HEK293 (cell line): ENCODE results near the gene OPRM1.

Experiments
- CTCF ChIA-PET: fragments of 350-600 bp; formaldehyde crosslinking; extraction: SDS; loops from one replicate; lab custom pipeline; 2021; ENCODE audit warnings: antibody characterized with exemption; lab: Yijun Ruan, JAX
- POLR2A ChIA-PET: fragments of 300-600 bp; formaldehyde crosslinking; extraction: SDS; loops from one replicate; lab custom pipeline; 2020; ENCODE audit warnings: antibody characterized with exemption, inconsistent platforms; lab: Yijun Ruan, JAX
- H3K27ac ChIP-seq: fragments of 200-500 bp; sonication (Bioruptor generic); 2 replicates; pipeline ENCODE4 v1.5.1; 2014; ENCODE audit warnings: low read depth, low read length, control low read depth, inconsistent platforms; ENCODE audit errors: extremely low read depth
- H3K36me3 ChIP-seq, 2 experiments: fragments of 200-500 bp in 1 of 2; sonication (Bioruptor generic) in 1 of 2; 1 replicate in 1 of 2; 2 replicates in 1 of 2; pipeline ENCODE4 v1.5.1; 2014 to 2017; ENCODE audit warnings: inconsistent platforms in 2 of 2, low read length in 2 of 2; ENCODE audit not compliant: control insufficient read depth in 2 of 2, insufficient read depth in 1 of 2
- H3K4me1 ChIP-seq: fragments of 200-500 bp; sonication (Bioruptor generic); 2 replicates; pipeline ENCODE4 v1.5.1; 2014; ENCODE audit warnings: mild to moderate bottlenecking, low read length, inconsistent platforms; ENCODE audit not compliant: control insufficient read depth, insufficient read depth
- H3K4me3 ChIP-seq: 2 replicates; pipeline ENCODE4 v1.5.1; 2011; ENCODE audit warnings: low read depth, mild to moderate bottlenecking, control low read depth, low read length, moderate library complexity
- H3K9me3 ChIP-seq: fragments of 200-500 bp; sonication (Bioruptor generic); 2 replicates; pipeline ENCODE4 v1.5.1; 2014; ENCODE audit warnings: low read depth, low read length, inconsistent platforms; ENCODE audit not compliant: control insufficient read depth, insufficient read depth
- BCL11A ChIP-seq: fragments of 450-650 bp; formaldehyde crosslinking; IDR thresholded peaks from 2 replicates; pipeline ENCODE4 v1.5.1; 2016; ENCODE audit warnings: low read depth, missing biosample characterization, missing genetic modification characterization
- KLF16 ChIP-seq: fragments of 450-650 bp; formaldehyde crosslinking; IDR thresholded peaks from 2 replicates; pipeline ENCODE4 v1.5.1; 2017; ENCODE audit warnings: missing biosample characterization, missing genetic modification characterization
- MZF1 ChIP-seq: fragments of 450-650 bp; formaldehyde crosslinking; IDR thresholded peaks from 2 replicates; pipeline ENCODE4 v1.5.1; 2017; ENCODE audit warnings: missing biosample characterization, missing genetic modification characterization, borderline replicate concordance
- SALL2 ChIP-seq: fragments of 450-650 bp; formaldehyde crosslinking; IDR thresholded peaks from 2 replicates; pipeline ENCODE4 v1.5.0; 2017; ENCODE audit warnings: missing biosample characterization, mild to moderate bottlenecking, missing genetic modification characterization, borderline replicate concordance
- SP3 ChIP-seq: fragments of 450-650 bp; formaldehyde crosslinking; IDR thresholded peaks from 2 replicates; pipeline ENCODE4 v1.5.1; 2016; ENCODE audit warnings: missing biosample characterization, missing genetic modification characterization
- TRIM28 ChIP-seq: IDR thresholded peaks from 2 replicates; pipeline ENCODE4 v1.6.1; 2011; ENCODE audit warnings: low read length, control low read depth, borderline replicate concordance
- ZNF10 ChIP-seq: fragments of 450-650 bp; formaldehyde crosslinking; IDR thresholded peaks from 2 replicates; pipeline ENCODE4 v1.5.1; 2017; ENCODE audit warnings: missing biosample characterization, missing genetic modification characterization
- ZNF37A ChIP-seq: fragments of 450-650 bp; IDR thresholded peaks from 2 replicates; pipeline ENCODE4 v1.5.1; 2018; ENCODE audit warnings: missing biosample characterization, missing genetic modification characterization
- ZNF571 ChIP-seq: fragments of 450-650 bp; formaldehyde crosslinking; IDR thresholded peaks from 2 replicates; pipeline ENCODE4 v1.5.0; 2017; ENCODE audit warnings: missing biosample characterization, missing genetic modification characterization
- ZNF626 ChIP-seq: fragments of 450-650 bp; sonication (Bioruptor Pico); formaldehyde crosslinking; IDR thresholded peaks from 2 replicates; pipeline ENCODE4 v1.5.1; 2018; ENCODE audit warnings: missing biosample characterization, missing genetic modification characterization, inconsistent platforms
- ZNF660 ChIP-seq: fragments of 450-650 bp; IDR thresholded peaks from 2 replicates; pipeline ENCODE4 v1.5.1; 2018; ENCODE audit warnings: missing biosample characterization, mild to moderate bottlenecking, missing genetic modification characterization
- ZNF677 ChIP-seq: fragments of 450-650 bp; IDR thresholded peaks from 2 replicates; pipeline ENCODE4 v1.5.0; 2018; ENCODE audit warnings: missing biosample characterization, mild to moderate bottlenecking, missing genetic modification characterization, moderate library complexity
- ZNF768 ChIP-seq: fragments of 450-650 bp; formaldehyde crosslinking; IDR thresholded peaks from 2 replicates; pipeline ENCODE4 v1.5.1; 2018; ENCODE audit warnings: missing biosample characterization, mild to moderate bottlenecking, missing genetic modification characterization
- ZSCAN23 ChIP-seq: fragments of 450-650 bp; formaldehyde crosslinking; IDR thresholded peaks from 2 replicates; pipeline ENCODE4 v1.5.1; 2016; ENCODE audit warnings: missing biosample characterization, missing genetic modification characterization
- TF ChIP-seq, protein P1 (sequence below): fragments of 450-650 bp; formaldehyde crosslinking; IDR thresholded peaks from 2 replicates; pipeline ENCODE4 v1.5.1; 2016; ENCODE audit warnings: missing biosample characterization, missing genetic modification characterization
- TF ChIP-seq, protein P2 (sequence below): fragments of 450-650 bp; formaldehyde crosslinking; conservative IDR thresholded peaks from 2 replicates; pipeline ENCODE4 v1.5.1; 2016; ENCODE audit warnings: low read depth, missing biosample characterization, missing genetic modification characterization
- TF ChIP-seq, protein P3 (sequence below): fragments of 450-650 bp; formaldehyde crosslinking; IDR thresholded peaks from 2 replicates; pipeline ENCODE4 v1.5.1; 2016; ENCODE audit warnings: missing biosample characterization, missing genetic modification characterization

The OPRM1 gene

DNA sequence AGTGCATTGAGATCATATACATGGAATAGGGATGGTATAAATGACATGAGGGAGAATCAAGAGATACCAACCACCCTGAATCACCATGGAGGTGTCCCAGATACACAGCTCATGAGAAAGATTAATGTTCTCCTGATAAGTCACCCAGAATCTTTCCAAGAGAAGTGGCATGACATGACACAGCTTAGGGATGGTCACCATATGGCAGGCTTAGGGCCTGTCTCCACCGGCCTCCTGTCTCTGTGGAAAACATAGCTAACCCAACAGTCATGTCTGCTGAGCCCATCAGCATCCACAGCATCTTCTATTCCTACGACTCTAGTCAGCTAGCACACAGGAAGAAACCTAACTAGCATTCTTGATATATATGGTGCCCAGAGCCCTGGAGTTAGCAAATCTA is 184.3 kb downstream of the OPRM1 start:
- Histone ChIP-seq H3K9me3 (no peaks in the 10 kb centered on the region), H3K27ac (no peak overlapping the region), H3K36me3 (no peaks in the 10 kb centered on the region), H3K4me1 (no peaks in the 10 kb centered on the region), H3K4me3 (no peak overlapping the region)
- POLR2A ChIA-PET = no interaction called here
- CTCF ChIA-PET = interaction anchor here (0.6 kb wide), 1 partner anchor 78 kb away, joined by 4 read pairs; no protein-coding TSS in a partner anchor
- TF ChIP-seq ZNF660 (tag by site-specific recombination) = no peak

DNA sequence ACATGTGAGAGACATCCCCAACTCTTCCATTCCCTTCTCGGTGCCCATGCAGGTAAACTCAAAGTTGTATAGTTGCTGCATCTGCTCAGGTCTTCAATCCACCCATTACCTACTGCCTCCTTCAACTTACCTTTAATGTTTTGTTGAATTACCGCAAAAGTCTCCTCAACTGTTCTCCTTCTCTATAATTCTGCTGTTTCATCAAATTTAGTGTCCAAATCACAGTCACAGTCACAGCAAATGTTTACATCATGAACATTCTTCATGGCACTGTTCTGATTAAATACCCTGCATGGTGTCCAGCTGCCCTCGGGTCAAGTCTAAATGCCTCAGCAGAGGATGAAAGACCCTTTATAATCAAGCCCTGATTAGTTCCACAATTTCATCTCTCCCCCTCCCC is 187.4 kb downstream of the OPRM1 start:
- CTCF ChIA-PET = no interaction called here
- no peaks in the 10 kb centered on the region for H3K9me3 ChIP-seq
- H3K4me3 ChIP-seq = no peak overlapping the region
- H3K27ac ChIP-seq = no peak overlapping the region
- no peaks in the 10 kb centered on the region for H3K4me1 ChIP-seq
- POLR2A ChIA-PET = no interaction called here
- TF ChIP-seq ZNF768 (tag by site-specific recombination) (no peak), ZNF660 (tag by site-specific recombination) (no peak)
- no peaks in the 10 kb centered on the region for H3K36me3 ChIP-seq

DNA sequence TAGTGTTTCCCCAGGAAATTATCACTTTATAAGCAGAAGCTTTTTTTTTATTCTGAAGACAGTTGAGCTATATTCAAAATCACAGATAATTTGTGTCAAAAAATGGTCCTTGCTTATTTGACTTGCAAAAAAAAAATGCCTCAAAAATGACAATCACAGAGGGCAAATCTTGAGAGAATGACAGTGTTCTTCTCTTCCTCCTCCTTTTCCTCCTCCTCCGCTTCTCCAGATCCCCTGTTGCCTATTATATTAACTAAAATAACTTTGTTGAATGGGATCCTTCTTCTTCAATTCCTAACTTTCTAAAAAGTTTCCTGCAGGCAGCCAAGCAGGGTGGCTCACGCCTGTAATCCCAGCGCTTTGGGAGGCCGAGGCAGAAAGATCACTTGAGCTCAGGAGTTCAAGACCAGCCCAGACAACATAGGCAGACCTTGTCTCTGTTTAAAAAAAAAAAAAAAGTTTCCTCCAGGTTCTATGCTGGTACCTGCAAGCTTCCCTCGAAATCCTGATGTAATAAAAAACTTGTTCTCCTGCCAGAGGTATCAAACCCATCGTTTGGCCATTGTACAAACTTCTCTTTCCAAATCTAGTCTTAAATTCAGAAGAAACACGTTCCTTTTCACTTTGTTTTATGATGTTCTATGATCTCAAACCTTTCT is 189.0 kb downstream of the OPRM1 start:
- TF ChIP-seq ZNF626 (tag by site-specific recombination) = no peak
- TF ChIP-seq ZNF10 (tag by site-specific recombination) = no peak
- no peak for TF ChIP-seq SP3 (tag by site-specific recombination)
- TF ChIP-seq, protein P1, sequence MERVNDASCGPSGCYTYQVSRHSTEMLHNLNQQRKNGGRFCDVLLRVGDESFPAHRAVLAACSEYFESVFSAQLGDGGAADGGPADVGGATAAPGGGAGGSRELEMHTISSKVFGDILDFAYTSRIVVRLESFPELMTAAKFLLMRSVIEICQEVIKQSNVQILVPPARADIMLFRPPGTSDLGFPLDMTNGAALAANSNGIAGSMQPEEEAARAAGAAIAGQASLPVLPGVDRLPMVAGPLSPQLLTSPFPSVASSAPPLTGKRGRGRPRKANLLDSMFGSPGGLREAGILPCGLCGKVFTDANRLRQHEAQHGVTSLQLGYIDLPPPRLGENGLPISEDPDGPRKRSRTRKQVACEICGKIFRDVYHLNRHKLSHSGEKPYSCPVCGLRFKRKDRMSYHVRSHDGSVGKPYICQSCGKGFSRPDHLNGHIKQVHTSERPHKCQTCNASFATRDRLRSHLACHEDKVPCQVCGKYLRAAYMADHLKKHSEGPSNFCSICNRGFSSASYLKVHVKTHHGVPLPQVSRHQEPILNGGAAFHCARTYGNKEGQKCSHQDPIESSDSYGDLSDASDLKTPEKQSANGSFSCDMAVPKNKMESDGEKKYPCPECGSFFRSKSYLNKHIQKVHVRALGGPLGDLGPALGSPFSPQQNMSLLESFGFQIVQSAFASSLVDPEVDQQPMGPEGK = no peak
- TF ChIP-seq ZNF677 = no peak
- no peak for TF ChIP-seq MZF1 (tag by site-specific recombination)
- TF ChIP-seq KLF16 = no peak
- no peak for TF ChIP-seq BCL11A
- TF ChIP-seq SALL2 (tag by site-specific recombination) = no peak
- TF ChIP-seq, protein P2, sequence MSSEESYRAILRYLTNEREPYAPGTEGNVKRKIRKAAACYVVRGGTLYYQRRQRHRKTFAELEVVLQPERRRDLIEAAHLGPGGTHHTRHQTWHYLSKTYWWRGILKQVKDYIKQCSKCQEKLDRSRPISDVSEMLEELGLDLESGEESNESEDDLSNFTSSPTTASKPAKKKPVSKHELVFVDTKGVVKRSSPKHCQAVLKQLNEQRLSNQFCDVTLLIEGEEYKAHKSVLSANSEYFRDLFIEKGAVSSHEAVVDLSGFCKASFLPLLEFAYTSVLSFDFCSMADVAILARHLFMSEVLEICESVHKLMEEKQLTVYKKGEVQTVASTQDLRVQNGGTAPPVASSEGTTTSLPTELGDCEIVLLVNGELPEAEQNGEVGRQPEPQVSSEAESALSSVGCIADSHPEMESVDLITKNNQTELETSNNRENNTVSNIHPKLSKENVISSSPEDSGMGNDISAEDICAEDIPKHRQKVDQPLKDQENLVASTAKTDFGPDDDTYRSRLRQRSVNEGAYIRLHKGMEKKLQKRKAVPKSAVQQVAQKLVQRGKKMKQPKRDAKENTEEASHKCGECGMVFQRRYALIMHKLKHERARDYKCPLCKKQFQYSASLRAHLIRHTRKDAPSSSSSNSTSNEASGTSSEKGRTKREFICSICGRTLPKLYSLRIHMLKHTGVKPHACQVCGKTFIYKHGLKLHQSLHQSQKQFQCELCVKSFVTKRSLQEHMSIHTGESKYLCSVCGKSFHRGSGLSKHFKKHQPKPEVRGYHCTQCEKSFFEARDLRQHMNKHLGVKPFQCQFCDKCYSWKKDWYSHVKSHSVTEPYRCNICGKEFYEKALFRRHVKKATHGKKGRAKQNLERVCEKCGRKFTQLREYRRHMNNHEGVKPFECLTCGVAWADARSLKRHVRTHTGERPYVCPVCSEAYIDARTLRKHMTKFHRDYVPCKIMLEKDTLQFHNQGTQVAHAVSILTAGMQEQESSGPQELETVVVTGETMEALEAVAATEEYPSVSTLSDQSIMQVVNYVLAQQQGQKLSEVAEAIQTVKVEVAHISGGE (tag by site-specific recombination) = no peak
- TF ChIP-seq ZSCAN23 (tag by site-specific recombination) = no peak
- TF ChIP-seq TRIM28 = no peak
- TF ChIP-seq ZNF37A (tag by site-specific recombination) = no peak
- no peak for TF ChIP-seq ZNF571 (tag by site-specific recombination)
- TF ChIP-seq, protein P3, sequence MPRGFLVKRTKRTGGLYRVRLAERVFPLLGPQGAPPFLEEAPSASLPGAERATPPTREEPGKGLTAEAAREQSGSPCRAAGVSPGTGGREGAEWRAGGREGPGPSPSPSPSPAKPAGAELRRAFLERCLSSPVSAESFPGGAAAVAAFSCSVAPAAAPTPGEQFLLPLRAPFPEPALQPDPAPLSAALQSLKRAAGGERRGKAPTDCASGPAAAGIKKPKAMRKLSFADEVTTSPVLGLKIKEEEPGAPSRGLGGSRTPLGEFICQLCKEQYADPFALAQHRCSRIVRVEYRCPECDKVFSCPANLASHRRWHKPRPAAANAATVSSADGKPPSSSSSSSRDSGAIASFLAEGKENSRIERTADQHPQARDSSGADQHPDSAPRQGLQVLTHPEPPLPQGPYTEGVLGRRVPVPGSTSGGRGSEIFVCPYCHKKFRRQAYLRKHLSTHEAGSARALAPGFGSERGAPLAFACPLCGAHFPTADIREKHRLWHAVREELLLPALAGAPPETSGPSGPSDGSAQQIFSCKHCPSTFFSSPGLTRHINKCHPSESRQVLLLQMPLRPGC (tag by site-specific recombination) = no peak
- H3K4me1 ChIP-seq = no peaks in the 10 kb centered on the region
- no peak overlapping the region for H3K4me3 ChIP-seq
- H3K27ac ChIP-seq = no peak overlapping the region
- H3K9me3 ChIP-seq = no peaks in the 10 kb centered on the region
- POLR2A ChIA-PET = no interaction called here
- no peaks in the 10 kb centered on the region for H3K36me3 ChIP-seq
- CTCF ChIA-PET = interaction anchor here (1.1 kb wide), 1 partner anchor 12 kb away, joined by 3 read pairs; no protein-coding TSS in a partner anchor
